MM.1S (cell line): ENCODE data around the gene SLC35F5.
"Not testable (repeated sequence)": the region's sequence is repeated elsewhere in the genome, so short reads cannot be mapped to it uniquely, and the experiment has no call there.

Source experiments
- CTCF ChIP-seq: fragments of 300-600 bp; sonication (generic); IDR thresholded peaks from 2 replicates; pipeline ENCODE4 v1.5.1; 2016; ENCODE audit warnings: antibody characterized with exemption, low read length, mixed read lengths
- EZH2 ChIP-seq: fragments of 300-600 bp; sonication (generic); optimal IDR thresholded peaks from 2 replicates; pipeline ENCODE3; 2017; ENCODE audit warnings: low read depth, mild to moderate bottlenecking, antibody characterized with exemption, low read length, mixed read lengths
- EZH2phosphoT487 ChIP-seq: fragments of 300-600 bp; sonication (generic); IDR thresholded peaks from 2 replicates; pipeline ENCODE4 v1.6.1; 2018; ENCODE audit warnings: antibody characterized with exemption, low read length

GRCh38 chr2:113663285-113664060 lies 93.0 kb downstream of the SLC35F5 start:
- TF ChIP-seq CTCF, EZH2, EZH2phosphoT487: not testable (repeated sequence)
